ENCODE measurements around the gene CACNA2D1.

CACNA2D1 gene

DNA sequence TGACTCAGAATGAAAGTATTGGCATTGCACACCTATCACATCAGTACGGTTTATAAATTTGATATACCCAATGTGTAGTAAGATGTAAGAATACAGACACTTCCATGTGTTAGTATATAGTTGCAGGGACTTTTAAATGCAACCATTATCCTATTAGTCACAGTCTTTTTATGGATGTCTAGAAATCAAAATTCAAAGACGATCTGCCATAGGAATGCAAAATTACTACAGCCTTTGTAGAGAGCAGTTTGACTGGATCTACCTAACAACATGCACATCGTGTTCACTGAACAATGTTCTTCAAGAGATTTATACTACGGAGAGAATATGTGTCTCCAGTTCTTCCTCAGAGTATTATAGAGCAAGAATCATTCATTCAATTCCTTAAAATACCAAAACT is 356.5 kb downstream of the CACNA2D1 start:
- Histone ChIP-seq H3K27me3 (ENCODE audit: control insufficient read depth, insufficient read depth, low read length) (no peaks in the 10 kb centered on the region), H3K9me3 (ENCODE audit: control insufficient read depth, low read length) (no peaks in the 10 kb centered on the region), H3K27ac (no peak overlapping the region), H3K9ac (no peak overlapping the region), H3K4me2 (ENCODE audit: low read length) (no peak overlapping the region), H3K4me1 (no peaks in the 10 kb centered on the region), H3K4me3 (ENCODE audit: low read depth, low read length) (no peak overlapping the region), H2AFZ (no peak overlapping the region), H3K36me3 (ENCODE audit: control insufficient read depth, insufficient read depth, low read length) (no peaks in the 10 kb centered on the region), H3K79me2 (no peaks in the 10 kb centered on the region)
- TF ChIP-seq, protein P1, sequence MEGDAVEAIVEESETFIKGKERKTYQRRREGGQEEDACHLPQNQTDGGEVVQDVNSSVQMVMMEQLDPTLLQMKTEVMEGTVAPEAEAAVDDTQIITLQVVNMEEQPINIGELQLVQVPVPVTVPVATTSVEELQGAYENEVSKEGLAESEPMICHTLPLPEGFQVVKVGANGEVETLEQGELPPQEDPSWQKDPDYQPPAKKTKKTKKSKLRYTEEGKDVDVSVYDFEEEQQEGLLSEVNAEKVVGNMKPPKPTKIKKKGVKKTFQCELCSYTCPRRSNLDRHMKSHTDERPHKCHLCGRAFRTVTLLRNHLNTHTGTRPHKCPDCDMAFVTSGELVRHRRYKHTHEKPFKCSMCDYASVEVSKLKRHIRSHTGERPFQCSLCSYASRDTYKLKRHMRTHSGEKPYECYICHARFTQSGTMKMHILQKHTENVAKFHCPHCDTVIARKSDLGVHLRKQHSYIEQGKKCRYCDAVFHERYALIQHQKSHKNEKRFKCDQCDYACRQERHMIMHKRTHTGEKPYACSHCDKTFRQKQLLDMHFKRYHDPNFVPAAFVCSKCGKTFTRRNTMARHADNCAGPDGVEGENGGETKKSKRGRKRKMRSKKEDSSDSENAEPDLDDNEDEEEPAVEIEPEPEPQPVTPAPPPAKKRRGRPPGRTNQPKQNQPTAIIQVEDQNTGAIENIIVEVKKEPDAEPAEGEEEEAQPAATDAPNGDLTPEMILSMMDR (IDR thresholded peaks at IDR 0.05), result no peak

GRCh38 chr7:82085116-82085515 is 358.5 kb downstream of the CACNA2D1 start:
- Histone ChIP-seq H3K4me1 (no peaks in the 10 kb centered on the region), H3K79me2 (no peaks in the 10 kb centered on the region), H3K27me3 (ENCODE audit: control insufficient read depth, insufficient read depth, low read length) (no peaks in the 10 kb centered on the region), H3K9ac (no peak overlapping the region), H3K27ac (no peak overlapping the region), H3K36me3 (ENCODE audit: control insufficient read depth, insufficient read depth, low read length) (no peaks in the 10 kb centered on the region), H3K9me3 (ENCODE audit: control insufficient read depth, low read length) (no peaks in the 10 kb centered on the region), H3K4me3 (ENCODE audit: low read depth, low read length) (no peak overlapping the region), H3K4me2 (ENCODE audit: low read length) (no peak overlapping the region), H2AFZ (no peak overlapping the region)
- TF ChIP-seq, protein P1 (IDR thresholded peaks at IDR 0.05), result no peak

GRCh38 chr7:82081644-82082224 is 361.8 kb downstream of the CACNA2D1 start:
- Histone ChIP-seq H3K9ac (no peak overlapping the region), H2AFZ (no peak overlapping the region), H3K4me1 (no peaks in the 10 kb centered on the region), H3K27ac (no peak overlapping the region), H3K4me2 (ENCODE audit: low read length) (no peak overlapping the region), H3K36me3 (ENCODE audit: control insufficient read depth, insufficient read depth, low read length) (no peaks in the 10 kb centered on the region), H3K4me3 (ENCODE audit: low read depth, low read length) (no peak overlapping the region), H3K79me2 (no peaks in the 10 kb centered on the region), H3K27me3 (ENCODE audit: control insufficient read depth, insufficient read depth, low read length) (no peaks in the 10 kb centered on the region), H3K9me3 (ENCODE audit: control insufficient read depth, low read length) (no peaks in the 10 kb centered on the region)
- TF ChIP-seq, protein P1 (IDR thresholded peaks at IDR 0.05), result no peak

DNA sequence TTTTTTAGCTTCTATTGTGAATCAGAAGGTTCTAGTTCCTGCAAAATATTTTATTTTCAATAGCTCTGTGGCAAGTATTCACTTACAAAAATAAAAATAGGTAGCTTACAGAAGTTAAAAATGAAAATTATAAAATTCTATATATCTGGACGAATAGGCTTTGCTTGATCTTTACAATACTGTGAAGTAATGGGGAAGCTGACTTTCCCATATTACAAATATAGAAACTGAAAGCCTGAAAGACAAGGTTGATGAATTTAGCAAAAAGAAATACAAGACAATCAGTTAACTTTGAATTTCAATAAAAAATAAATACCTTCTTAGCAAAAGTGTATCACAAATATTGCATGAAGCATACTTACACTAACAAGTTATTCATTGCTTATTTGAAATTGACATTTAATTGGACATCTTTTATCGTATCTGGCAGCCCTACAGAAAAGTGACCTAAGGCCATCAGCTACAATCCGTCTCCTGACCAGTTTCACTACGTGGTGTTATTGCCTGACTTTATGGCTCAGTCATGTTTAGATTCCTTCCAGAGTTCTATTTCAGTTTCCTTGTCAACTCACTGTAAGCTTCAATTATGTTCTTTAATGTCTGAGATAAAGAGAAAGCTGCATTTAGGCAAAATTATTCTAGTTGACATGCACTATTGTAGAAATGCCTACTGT is 363.2 kb downstream of the CACNA2D1 start:
- H3K36me3 ChIP-seq (ENCODE audit: control insufficient read depth, insufficient read depth, low read length), result no peaks in the 10 kb centered on the region
- TF ChIP-seq, protein P1 (IDR thresholded peaks at IDR 0.05), result no peak
- no peak overlapping the region for H3K4me2 ChIP-seq (ENCODE audit: low read length)
- H3K79me2 ChIP-seq, result no peaks in the 10 kb centered on the region
- H2AFZ ChIP-seq, result no peak overlapping the region
- H3K9me3 ChIP-seq (ENCODE audit: control insufficient read depth, low read length), result no peaks in the 10 kb centered on the region
- H3K9ac ChIP-seq, result no peak overlapping the region
- H3K27ac ChIP-seq, result no peak overlapping the region
- H3K4me3 ChIP-seq (ENCODE audit: low read depth, low read length), result no peak overlapping the region
- no peaks in the 10 kb centered on the region for H3K4me1 ChIP-seq
- H3K27me3 ChIP-seq (ENCODE audit: control insufficient read depth, insufficient read depth, low read length), result no peaks in the 10 kb centered on the region

- Histone ChIP-seq H3K9ac (no peak overlapping the region), H3K9me3 (ENCODE audit: control insufficient read depth, low read length) (no peaks in the 10 kb centered on the region), H2AFZ (no peak overlapping the region), H3K27me3 (ENCODE audit: control insufficient read depth, insufficient read depth, low read length) (no peaks in the 10 kb centered on the region), H3K4me2 (ENCODE audit: low read length) (no peak overlapping the region), H3K36me3 (ENCODE audit: control insufficient read depth, insufficient read depth, low read length) (no peaks in the 10 kb centered on the region), H3K27ac (no peak overlapping the region), H3K4me3 (ENCODE audit: low read depth, low read length) (no peak overlapping the region), H3K4me1 (no peaks in the 10 kb centered on the region), H3K79me2 (no peaks in the 10 kb centered on the region)
- TF ChIP-seq, protein P1 (IDR thresholded peaks at IDR 0.05), result no peak
These were observed 364.1 kb downstream of the CACNA2D1 start for GRCh38 chr7:82079527-82079926.

All from parathyroid adenoma (tissue), 2 donors.